IPS DF 6.9 (cell line): ENCODE measurements around the gene APP.

Experiments used
- DNase-seq: peaks from one replicate; pipeline ENCODE4 v3.0.0-alpha.2; 2013; ENCODE audit warnings: low read depth, low spot score
- H3K27ac ChIP-seq: one replicate; pipeline ENCODE4 v1.5.1; 2013; ENCODE audit warnings: low read length, control low read depth
- H3K27me3 ChIP-seq: 2 replicates; pipeline ENCODE4 v1.6.1; 2013; ENCODE audit warnings: mild to moderate bottlenecking, low read length; ENCODE audit not compliant: control insufficient read depth, insufficient read depth
- H3K36me3 ChIP-seq: 2 replicates; pipeline ENCODE4 v1.6.1; 2013; ENCODE audit warnings: low read length; ENCODE audit not compliant: control insufficient read depth, insufficient read depth
- H3K4me1 ChIP-seq: 2 replicates; pipeline ENCODE4 v1.6.1; 2013; ENCODE audit warnings: low read length; ENCODE audit not compliant: control insufficient read depth, insufficient read depth
- H3K4me3 ChIP-seq: 2 replicates; pipeline ENCODE4 v1.5.1; 2013; ENCODE audit warnings: mild to moderate bottlenecking, low read length
- H3K9me3 ChIP-seq: 2 replicates; pipeline ENCODE4 v1.6.1; 2013; ENCODE audit warnings: low read length, inconsistent platforms; ENCODE audit not compliant: control insufficient read depth, insufficient read depth
- WGBS: extraction: QIAGEN DNeasy Blood & Tissue Kit; methylation state at CpG from one replicate; pipeline ENCODE4 v1.1.7; 2013; ENCODE audit warnings: mixed read lengths, missing lambda C conversion rate; ENCODE audit not compliant: insufficient read length, insufficient coverage; 5-methylcytosine and 5-hydroxymethylcytosine counted together

APP gene

DNA sequence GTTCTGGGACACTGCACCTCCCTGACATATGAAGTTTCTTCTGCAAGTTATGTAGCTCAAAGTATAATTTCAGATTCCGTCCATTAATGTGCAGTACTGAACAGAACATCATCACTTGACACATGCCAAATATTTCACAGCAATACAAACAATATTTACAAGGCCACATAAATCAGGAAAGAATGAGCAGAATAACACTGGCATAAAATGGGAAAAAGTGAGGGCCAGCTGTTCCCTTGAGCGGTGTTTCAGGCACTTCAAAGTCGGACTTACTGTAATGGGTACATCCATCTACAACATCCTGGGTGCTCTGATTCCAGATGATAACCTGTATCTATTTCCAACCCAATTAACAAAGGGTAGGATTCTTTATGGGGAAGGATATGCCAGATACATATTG, 217.4 kb downstream of the APP start:
- Histone ChIP-seq H3K27ac (no peak overlapping the region), H3K4me1 (no peaks in the 10 kb centered on the region), H3K36me3 (peaks cover 5% of the 10 kb centered on the region; the same call in 1 of the 2 replicates), H3K9me3 (no peaks in the 10 kb centered on the region), H3K4me3 (no peak overlapping the region), H3K27me3 (no peaks in the 10 kb centered on the region)
- WGBS = no CpG with 5 or more reads among the region's 3 CpGs
- no peak for DNase-seq

DNA sequence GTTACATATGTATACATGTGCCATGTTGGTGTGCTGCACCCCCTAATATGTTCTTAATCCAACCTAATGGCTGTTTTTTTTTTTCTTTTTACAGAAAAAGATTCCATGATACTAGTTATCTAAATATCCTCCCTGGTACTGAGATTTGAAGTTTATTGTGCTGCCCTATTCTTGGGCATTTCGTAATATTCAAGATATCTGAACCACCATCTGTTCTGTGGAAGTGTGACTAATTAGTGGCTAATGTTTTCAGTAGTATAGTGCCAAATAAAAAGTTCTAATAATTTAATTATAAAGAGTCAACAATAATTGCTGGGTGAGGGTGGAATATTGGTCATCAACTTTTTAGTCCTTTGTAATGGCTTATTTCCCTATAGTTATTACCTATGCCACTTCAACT, 218.3 kb downstream of the APP start:
- Histone ChIP-seq H3K9me3 (no peaks in the 10 kb centered on the region), H3K27ac (no peak overlapping the region), H3K4me3 (no peak overlapping the region), H3K4me1 (no peaks in the 10 kb centered on the region), H3K36me3 (peaks cover 5% of the 10 kb centered on the region; the same call in 1 of the 2 replicates), H3K27me3 (no peaks in the 10 kb centered on the region)
- DNase-seq = no peak
- no CpG with 5 or more reads among the region's 1 CpG for WGBS

DNA sequence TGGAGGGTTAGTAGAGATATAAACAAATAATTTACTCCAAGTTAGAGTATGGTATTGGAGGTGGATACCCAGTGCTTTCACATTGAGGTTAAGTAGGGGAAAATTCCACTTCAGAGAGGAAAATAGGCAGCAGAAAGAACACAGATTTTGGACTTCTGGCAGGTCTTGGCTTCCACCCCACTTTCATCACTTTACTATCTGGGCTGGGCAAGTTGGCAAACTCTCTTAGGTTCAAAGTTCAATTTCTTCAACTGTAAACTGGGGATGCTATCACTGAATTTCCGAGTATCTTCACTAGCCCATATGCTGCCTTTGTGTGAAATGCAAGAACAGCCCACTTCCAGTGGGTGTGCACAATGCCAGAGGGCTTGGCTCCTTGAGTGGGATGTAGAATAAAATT, 220.9 kb downstream of the APP start:
- Histone ChIP-seq H3K27ac (no peak overlapping the region), H3K4me3 (no peak overlapping the region), H3K9me3 (no peaks in the 10 kb centered on the region), H3K4me1 (no peaks in the 10 kb centered on the region), H3K27me3 (no peaks in the 10 kb centered on the region), H3K36me3 (peaks cover 5% of the 10 kb centered on the region; the same call in 1 of the 2 replicates)
- no peak for DNase-seq
- no CpG with 5 or more reads among the region's 1 CpG for WGBS

DNA sequence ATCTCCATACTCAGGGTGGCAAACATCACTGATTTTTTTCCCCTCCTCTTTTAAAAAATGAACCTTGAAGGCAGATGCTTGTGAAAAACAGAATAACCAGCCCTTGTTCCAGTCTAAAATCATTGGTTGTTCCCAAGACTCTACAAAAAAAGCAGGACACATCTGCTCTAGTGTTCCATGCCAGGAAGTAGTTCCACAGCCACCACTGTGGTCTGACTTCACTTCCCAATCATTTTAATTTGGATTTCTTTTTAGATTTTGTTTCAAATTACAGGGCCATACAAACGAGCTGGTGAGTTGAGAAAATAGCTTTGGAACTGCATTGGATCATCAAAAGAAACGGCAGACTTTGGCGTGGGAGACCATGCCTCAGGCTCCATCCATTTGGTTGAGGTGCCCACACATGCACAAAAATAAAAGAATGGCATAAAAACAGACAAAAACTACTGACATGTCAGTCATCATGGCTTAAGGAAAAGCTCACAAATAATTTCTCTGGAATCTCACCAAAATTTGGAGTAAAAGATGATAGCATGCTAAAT, 225.8 kb downstream of the APP start:
- no peaks in the 10 kb centered on the region for H3K27me3 ChIP-seq
- H3K4me1 ChIP-seq = no peaks in the 10 kb centered on the region
- no peaks in the 10 kb centered on the region for H3K36me3 ChIP-seq
- H3K4me3 ChIP-seq = no peak overlapping the region
- no CpG with 5 or more reads among the region's 3 CpGs for WGBS
- H3K27ac ChIP-seq = no peak overlapping the region
- DNase-seq = no peak
- H3K9me3 ChIP-seq = no peaks in the 10 kb centered on the region

DNA sequence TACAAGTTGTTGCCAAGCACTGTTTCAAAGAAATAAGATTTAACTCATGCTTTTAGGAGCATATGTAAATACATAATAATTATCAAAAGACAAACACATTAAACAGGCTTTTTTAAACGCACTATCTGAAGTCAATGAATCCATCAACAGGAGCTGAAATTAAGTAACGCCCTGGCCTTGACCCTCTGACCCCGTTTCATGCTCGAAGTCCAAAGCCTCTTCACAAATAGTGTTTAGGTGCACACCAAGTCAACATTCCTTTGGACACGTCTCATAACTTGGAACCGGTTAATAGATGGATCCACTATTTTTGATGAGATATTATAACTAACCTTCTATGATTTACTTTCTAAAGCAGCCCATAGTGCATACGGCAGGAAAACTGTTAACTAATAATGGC, 226.5 kb downstream of the APP start:
- WGBS = no CpG with 5 or more reads among the region's 7 CpGs
- H3K27ac ChIP-seq = no peak overlapping the region
- no peaks in the 10 kb centered on the region for H3K36me3 ChIP-seq
- no peaks in the 10 kb centered on the region for H3K27me3 ChIP-seq
- H3K4me1 ChIP-seq = no peaks in the 10 kb centered on the region
- H3K4me3 ChIP-seq = no peak overlapping the region
- H3K9me3 ChIP-seq = no peaks in the 10 kb centered on the region
- no peak for DNase-seq

DNA sequence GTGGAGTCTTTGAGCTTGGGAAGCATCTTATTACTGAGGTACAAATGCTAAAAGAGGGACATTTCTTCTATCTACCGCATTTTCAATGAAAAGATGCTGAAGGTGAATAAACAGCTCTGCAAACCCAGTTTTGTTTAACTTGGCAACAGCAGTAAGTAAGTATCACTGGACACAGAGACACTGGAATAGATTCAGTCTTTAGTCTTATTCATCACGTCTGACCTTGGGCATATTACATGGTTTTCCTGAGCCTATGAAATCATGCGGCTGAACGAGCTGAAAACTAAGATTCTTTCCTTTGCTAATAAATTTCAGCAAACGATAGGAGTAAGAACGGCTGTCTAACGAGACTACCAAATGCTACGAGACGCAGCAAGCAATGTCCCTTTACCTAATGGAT, 228.4 kb downstream of the APP start:
- Histone ChIP-seq H3K36me3 (no peaks in the 10 kb centered on the region), H3K9me3 (no peaks in the 10 kb centered on the region), H3K27ac (no peak overlapping the region), H3K4me3 (no peak overlapping the region), H3K27me3 (no peaks in the 10 kb centered on the region), H3K4me1 (no peaks in the 10 kb centered on the region)
- no peak for DNase-seq
- WGBS = no CpG with 5 or more reads among the region's 9 CpGs

DNA sequence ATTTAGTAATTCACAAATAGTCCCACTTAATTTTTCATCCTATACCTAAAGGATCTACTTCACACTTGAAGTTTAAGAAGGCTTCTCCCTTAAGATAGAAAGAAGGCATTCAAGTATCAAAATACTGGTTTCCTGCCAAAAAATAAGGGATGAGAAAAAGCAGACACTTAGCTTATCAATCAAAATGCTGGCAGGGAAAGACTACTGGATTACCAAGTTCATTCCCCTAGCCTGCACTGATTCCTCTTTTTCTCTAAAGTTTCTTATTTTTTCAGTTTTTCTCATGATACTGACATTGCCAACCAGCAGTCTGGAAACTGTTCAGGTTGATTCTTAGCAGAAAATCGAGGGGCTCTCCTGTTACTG, 231.2 kb downstream of the APP start:
- H3K27ac ChIP-seq = no peak overlapping the region
- no peaks in the 10 kb centered on the region for H3K27me3 ChIP-seq
- H3K4me3 ChIP-seq = no peak overlapping the region
- H3K36me3 ChIP-seq = no peaks in the 10 kb centered on the region
- no peaks in the 10 kb centered on the region for H3K9me3 ChIP-seq
- WGBS = no CpG with 5 or more reads among the region's 1 CpG
- H3K4me1 ChIP-seq = no peaks in the 10 kb centered on the region
- DNase-seq = no peak

DNA sequence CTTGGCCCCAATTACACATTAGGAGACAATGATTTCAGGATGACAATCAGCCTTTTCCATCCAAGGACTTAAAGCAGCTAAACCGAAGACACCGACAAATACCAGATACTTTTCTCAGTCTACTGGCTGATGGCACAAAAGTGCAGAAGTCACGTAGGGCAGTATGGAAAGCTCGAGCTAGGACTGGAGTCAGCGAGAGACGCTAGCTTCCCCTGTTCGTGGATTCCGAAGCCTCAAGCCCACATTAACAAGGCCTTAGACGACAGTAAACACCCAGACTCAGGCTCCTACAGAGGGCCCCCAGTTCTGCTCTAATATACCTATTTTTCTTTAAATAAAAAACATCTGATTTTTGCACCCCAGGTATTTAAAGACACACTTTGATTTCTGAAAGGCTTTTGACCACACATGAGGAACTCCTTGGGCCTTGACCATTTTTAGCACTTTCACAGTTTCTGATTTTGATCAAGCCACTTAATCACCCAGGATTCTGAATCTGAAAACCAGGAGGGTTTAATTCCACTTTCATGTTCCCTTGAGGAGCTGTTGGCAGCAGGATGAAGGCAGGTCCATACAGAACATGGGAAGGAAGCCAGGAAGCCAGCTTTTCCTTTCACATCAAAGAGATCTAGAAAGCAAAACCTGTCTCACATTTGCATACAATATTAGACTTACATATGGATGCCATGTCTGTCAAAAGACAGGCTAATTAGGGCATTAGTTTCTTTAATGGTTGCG, 231.7 kb downstream of the APP start:
- Histone ChIP-seq H3K27me3 (no peaks in the 10 kb centered on the region), H3K27ac (no peak overlapping the region), H3K36me3 (no peaks in the 10 kb centered on the region; the same call in 1 of the 2 replicates), H3K4me3 (no peak overlapping the region), H3K9me3 (no peaks in the 10 kb centered on the region), H3K4me1 (no peaks in the 10 kb centered on the region)
- no peak for DNase-seq
- WGBS = no CpG with 5 or more reads among the region's 10 CpGs

DNA sequence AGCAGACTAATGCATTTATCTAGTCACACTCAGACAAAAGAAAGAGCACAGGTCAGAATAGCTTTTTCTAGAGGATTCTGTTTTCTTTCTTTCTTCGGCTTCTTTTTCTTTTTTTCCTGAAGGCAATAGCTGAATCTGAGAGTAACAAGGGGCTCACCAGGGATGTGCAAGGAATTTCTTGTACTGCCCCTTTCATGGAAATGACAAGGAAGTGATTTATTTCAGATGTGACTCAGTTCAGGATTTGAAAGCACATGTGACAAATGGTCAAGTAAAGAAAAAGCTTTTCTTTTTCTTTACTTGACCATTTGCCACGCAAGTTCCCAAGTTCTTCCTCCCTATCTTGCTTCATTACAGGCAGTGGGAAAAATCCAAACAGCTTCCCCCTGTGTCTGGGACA, 233.8 kb downstream of the APP start:
- Histone ChIP-seq H3K27me3 (no peaks in the 10 kb centered on the region), H3K4me1 (no peaks in the 10 kb centered on the region; the same call in 1 of the 2 replicates), H3K9me3 (no peaks in the 10 kb centered on the region), H3K27ac (no peak overlapping the region), H3K36me3 (no peaks in the 10 kb centered on the region; the same call in 1 of the 2 replicates), H3K4me3 (no peak overlapping the region)
- DNase-seq = no peak
- no CpG with 5 or more reads among the region's 2 CpGs for WGBS

DNA sequence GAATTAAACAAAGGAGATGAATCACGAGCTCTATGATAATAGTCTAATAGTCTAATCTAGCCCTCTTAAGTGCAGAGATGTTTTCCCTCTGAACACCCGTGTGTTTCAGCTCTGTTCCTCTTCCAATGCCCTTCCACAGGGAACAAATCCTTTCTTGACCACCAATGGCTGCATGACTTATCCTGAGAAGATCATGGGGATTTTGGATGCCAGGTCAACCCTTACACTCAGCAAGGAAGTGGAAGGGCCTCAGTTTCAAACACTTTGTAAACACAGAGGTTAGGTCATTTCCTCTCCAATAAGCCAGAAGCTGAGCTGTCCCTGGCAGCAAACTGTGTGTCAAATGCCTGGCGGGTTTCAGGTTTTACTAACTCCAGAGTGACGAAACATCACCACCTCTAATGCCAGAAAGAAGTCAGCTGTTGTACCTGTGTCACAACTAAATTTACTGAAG, 235.8 kb downstream of the APP start:
- Histone ChIP-seq H3K4me3 (no peak overlapping the region), H3K27ac (no peak overlapping the region), H3K9me3 (no peaks in the 10 kb centered on the region), H3K4me1 (no peaks in the 10 kb centered on the region; the same call in 1 of the 2 replicates), H3K27me3 (no peaks in the 10 kb centered on the region), H3K36me3 (no peaks in the 10 kb centered on the region; the same call in 1 of the 2 replicates)
- no peak for DNase-seq
- WGBS = no CpG with 5 or more reads among the region's 4 CpGs

DNA sequence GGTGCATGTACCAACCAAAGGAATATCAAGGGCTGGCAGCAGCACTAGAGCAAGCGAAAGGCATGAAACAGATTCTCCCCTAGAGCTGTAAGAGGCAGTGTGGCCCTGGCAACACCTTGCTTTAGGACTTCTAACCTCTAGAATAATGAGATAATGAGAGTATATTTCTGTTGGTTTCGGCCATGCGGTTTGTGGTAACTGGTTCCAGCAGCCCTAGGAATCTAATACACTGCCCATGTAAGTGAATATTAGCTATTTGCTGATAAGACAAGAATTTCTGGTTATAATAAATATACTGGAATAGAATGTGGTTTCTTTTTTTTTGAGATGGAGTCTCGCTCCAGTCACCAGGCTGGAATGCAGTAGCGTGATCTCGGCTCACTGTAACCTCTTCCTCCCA, 236.4 kb downstream of the APP start:
- no peak overlapping the region; the same call in 1 of the 2 replicates for H3K4me3 ChIP-seq
- no peaks in the 10 kb centered on the region; the same call in 1 of the 2 replicates for H3K4me1 ChIP-seq
- no peaks in the 10 kb centered on the region; the same call in 1 of the 2 replicates for H3K36me3 ChIP-seq
- no peaks in the 10 kb centered on the region for H3K9me3 ChIP-seq
- WGBS = no CpG with 5 or more reads among the region's 6 CpGs
- no peaks in the 10 kb centered on the region for H3K27me3 ChIP-seq
- H3K27ac ChIP-seq = no peak overlapping the region
- no peak for DNase-seq
